Neural cell (in vitro differentiated cells): ENCODE measurements around the gene TMEFF1. TPM values are rescaled to one million over a fixed set of nuclear protein-coding genes. Genes with fewer than 3 reads are reported as not detected.

Experiments used
- H2AFZ ChIP-seq: fragments of 200-600, 300-800 bp; sonication (generic), shearing (Covaris generic); 2 replicates; pipeline ENCODE4 v1.6.0; 2014; ENCODE audit warnings: low read depth, mild to moderate bottlenecking, antibody characterized with exemption, low read length, moderate library complexity
- H3F3A ChIP-seq: fragments of 200-600 bp; shearing (Covaris generic); 2 replicates; pipeline ENCODE4 v1.6.1; 2016; ENCODE audit warnings: mild to moderate bottlenecking, moderate library complexity, mixed read lengths, antibody characterized with exemption, low read length; ENCODE audit not compliant: insufficient read depth, poor library complexity, severe bottlenecking
- H3K27ac ChIP-seq: fragments of 200-600, 300-800 bp; sonication (generic), shearing (Covaris generic); 2 replicates; pipeline ENCODE4 v1.5.1; 2014; ENCODE audit warnings: mild to moderate bottlenecking, low read length, moderate library complexity
- H3K27me3 ChIP-seq: fragments of 300-800, 200-600 bp; sonication (generic), shearing (Covaris generic); 2 replicates; pipeline ENCODE4 v1.6.0; 2014; ENCODE audit warnings: mild to moderate bottlenecking, low read depth, low read length, moderate library complexity; ENCODE audit not compliant: insufficient read depth
- H3K36me3 ChIP-seq: fragments of 300-800, 200-600 bp; sonication (generic), shearing (Covaris generic); 2 replicates; pipeline ENCODE4 v1.5.1; 2014; ENCODE audit warnings: mild to moderate bottlenecking, antibody characterized with exemption, low read length, moderate library complexity; ENCODE audit not compliant: insufficient read depth
- H3K4me2 ChIP-seq: fragments of 300-800, 200-600 bp; sonication (generic), shearing (Covaris generic); 2 replicates; pipeline ENCODE4 v1.6.0; 2014; ENCODE audit warnings: mild to moderate bottlenecking, low read length
- H3K4me3 ChIP-seq: fragments of 300-800, 200-600 bp; sonication (generic), shearing (Covaris generic); 2 replicates; pipeline ENCODE4 v1.5.1; 2014; ENCODE audit warnings: mild to moderate bottlenecking, low read length, moderate library complexity
- H3K79me2 ChIP-seq: fragments of 200-600 bp; shearing (Covaris generic); replicated peaks from 2 replicates; pipeline ENCODE4 v1.6.0; 2014; ENCODE audit warnings: mild to moderate bottlenecking, low read length, moderate library complexity; ENCODE audit not compliant: insufficient read depth
- H3K9ac ChIP-seq: fragments of 300-800, 200-600 bp; sonication (generic), shearing (Covaris generic); 2 replicates; pipeline ENCODE4 v1.6.1; 2016; ENCODE audit warnings: mild to moderate bottlenecking, low read length, mixed read lengths
- H3K9me2 ChIP-seq: fragments of 200-600 bp; shearing (Covaris generic); 2 replicates; pipeline ENCODE4 v1.6.1; 2016; ENCODE audit warnings: mild to moderate bottlenecking, low read length, mixed read lengths; ENCODE audit not compliant: insufficient read depth
- H3K9me3 ChIP-seq: fragments of 200-600, 300-800 bp; sonication (generic), shearing (Covaris generic); 2 replicates; pipeline ENCODE4 v1.6.1; 2016; ENCODE audit warnings: mild to moderate bottlenecking, mixed run types, low read length, moderate library complexity, mixed read lengths
- H4K20me1 ChIP-seq: fragments of 200-600 bp; shearing (Covaris generic); 2 replicates; pipeline ENCODE4 v1.6.1; 2016; ENCODE audit warnings: mild to moderate bottlenecking, mixed run types; ENCODE audit not compliant: insufficient read depth
- EP300 ChIP-seq: fragments of 450-650 bp; conservative IDR thresholded peaks from 2 replicates; pipeline ENCODE4 v1.6.1; 2014; ENCODE audit warnings: antibody characterized with exemption, mild to moderate bottlenecking, moderate library complexity; ENCODE audit not compliant: poor library complexity, severe bottlenecking
- EZH2 ChIP-seq: fragments of 200-600, 300-800 bp; shearing (Covaris generic), sonication (generic); IDR thresholded peaks from 2 replicates; pipeline ENCODE4 v1.6.1; 2014; ENCODE audit warnings: antibody characterized with exemption, low read length, borderline replicate concordance, mild to moderate bottlenecking; ENCODE audit not compliant: insufficient read depth, poor library complexity, severe bottlenecking
- MXI1 ChIP-seq: fragments of 450-650 bp; conservative IDR thresholded peaks from 2 replicates; pipeline ENCODE4 v1.6.1; 2014; ENCODE audit warnings: antibody characterized with exemption, mild to moderate bottlenecking; ENCODE audit not compliant: poor library complexity, severe bottlenecking
- POLR2AphosphoS5 ChIP-seq: IDR thresholded peaks from 2 replicates; pipeline ENCODE4 v1.6.1; 2012
- RAD21 ChIP-seq: fragments of 450-650 bp; conservative IDR thresholded peaks from 2 replicates; pipeline ENCODE4 v1.6.1; 2014; ENCODE audit warnings: antibody characterized with exemption, mild to moderate bottlenecking, moderate library complexity
- SMC3 ChIP-seq: fragments of 450-650 bp; conservative IDR thresholded peaks from 2 replicates; pipeline ENCODE4 v1.6.1; 2014; ENCODE audit warnings: antibody characterized with exemption, mild to moderate bottlenecking, moderate library complexity; ENCODE audit not compliant: poor library complexity
- TAF1 ChIP-seq: IDR thresholded peaks from 2 replicates; pipeline ENCODE4 v1.6.1; 2012; ENCODE audit warnings: low read depth
- polyA plus RNA-seq: library from polyadenylated mRNA; depleted of rRNA; stranded (reverse); fragments of >200 nt; gene quantifications from 2 replicates; pipeline ENCODE4 v1.2.3, GENCODE V29; 2014
- TF ChIP-seq, protein P1 (sequence below): IDR thresholded peaks from 2 replicates; pipeline ENCODE4 v1.6.1; 2012; ENCODE audit warnings: borderline replicate concordance
- TF ChIP-seq, protein P2 (sequence below): fragments of 450-650 bp; IDR thresholded peaks from 2 replicates; pipeline ENCODE4 v1.5.1; 2014; ENCODE audit warnings: antibody characterized with exemption, mild to moderate bottlenecking, moderate library complexity; ENCODE audit not compliant: poor library complexity, severe bottlenecking

The TMEFF1 gene
- polyA plus RNA-seq, 1 donor from 2014 or later = 273 TPM

GRCh38 chr9:100477241-100477640 is 4.3 kb downstream of the TMEFF1 start:
- Histone ChIP-seq H3K27me3 (no peaks in the 10 kb centered on the region), H3K9me2 (no peaks in the 10 kb centered on the region), H4K20me1 (peaks cover 4% of the 10 kb centered on the region), H3K79me2 (peaks cover 80% of the 10 kb centered on the region), H3K4me2 (no peak overlapping the region), H3K36me3 (no peaks in the 10 kb centered on the region), H3K27ac (no peak overlapping the region), H3F3A (no peaks in the 10 kb centered on the region), H2AFZ (no peak overlapping the region), H3K9me3 (no peaks in the 10 kb centered on the region), H3K4me3 (no peak overlapping the region), H3K9ac (no peak overlapping the region)
- no peak for TF ChIP-seq EZH2
- TF ChIP-seq EP300 = no peak
- no peak for TF ChIP-seq MXI1
- TF ChIP-seq RAD21 = no peak
- no peak for TF ChIP-seq TAF1
- no peak for TF ChIP-seq SMC3
- TF ChIP-seq POLR2AphosphoS5 = no peak
- TF ChIP-seq, protein P1, sequence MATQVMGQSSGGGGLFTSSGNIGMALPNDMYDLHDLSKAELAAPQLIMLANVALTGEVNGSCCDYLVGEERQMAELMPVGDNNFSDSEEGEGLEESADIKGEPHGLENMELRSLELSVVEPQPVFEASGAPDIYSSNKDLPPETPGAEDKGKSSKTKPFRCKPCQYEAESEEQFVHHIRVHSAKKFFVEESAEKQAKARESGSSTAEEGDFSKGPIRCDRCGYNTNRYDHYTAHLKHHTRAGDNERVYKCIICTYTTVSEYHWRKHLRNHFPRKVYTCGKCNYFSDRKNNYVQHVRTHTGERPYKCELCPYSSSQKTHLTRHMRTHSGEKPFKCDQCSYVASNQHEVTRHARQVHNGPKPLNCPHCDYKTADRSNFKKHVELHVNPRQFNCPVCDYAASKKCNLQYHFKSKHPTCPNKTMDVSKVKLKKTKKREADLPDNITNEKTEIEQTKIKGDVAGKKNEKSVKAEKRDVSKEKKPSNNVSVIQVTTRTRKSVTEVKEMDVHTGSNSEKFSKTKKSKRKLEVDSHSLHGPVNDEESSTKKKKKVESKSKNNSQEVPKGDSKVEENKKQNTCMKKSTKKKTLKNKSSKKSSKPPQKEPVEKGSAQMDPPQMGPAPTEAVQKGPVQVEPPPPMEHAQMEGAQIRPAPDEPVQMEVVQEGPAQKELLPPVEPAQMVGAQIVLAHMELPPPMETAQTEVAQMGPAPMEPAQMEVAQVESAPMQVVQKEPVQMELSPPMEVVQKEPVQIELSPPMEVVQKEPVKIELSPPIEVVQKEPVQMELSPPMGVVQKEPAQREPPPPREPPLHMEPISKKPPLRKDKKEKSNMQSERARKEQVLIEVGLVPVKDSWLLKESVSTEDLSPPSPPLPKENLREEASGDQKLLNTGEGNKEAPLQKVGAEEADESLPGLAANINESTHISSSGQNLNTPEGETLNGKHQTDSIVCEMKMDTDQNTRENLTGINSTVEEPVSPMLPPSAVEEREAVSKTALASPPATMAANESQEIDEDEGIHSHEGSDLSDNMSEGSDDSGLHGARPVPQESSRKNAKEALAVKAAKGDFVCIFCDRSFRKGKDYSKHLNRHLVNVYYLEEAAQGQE = no peak
- TF ChIP-seq, protein P2, sequence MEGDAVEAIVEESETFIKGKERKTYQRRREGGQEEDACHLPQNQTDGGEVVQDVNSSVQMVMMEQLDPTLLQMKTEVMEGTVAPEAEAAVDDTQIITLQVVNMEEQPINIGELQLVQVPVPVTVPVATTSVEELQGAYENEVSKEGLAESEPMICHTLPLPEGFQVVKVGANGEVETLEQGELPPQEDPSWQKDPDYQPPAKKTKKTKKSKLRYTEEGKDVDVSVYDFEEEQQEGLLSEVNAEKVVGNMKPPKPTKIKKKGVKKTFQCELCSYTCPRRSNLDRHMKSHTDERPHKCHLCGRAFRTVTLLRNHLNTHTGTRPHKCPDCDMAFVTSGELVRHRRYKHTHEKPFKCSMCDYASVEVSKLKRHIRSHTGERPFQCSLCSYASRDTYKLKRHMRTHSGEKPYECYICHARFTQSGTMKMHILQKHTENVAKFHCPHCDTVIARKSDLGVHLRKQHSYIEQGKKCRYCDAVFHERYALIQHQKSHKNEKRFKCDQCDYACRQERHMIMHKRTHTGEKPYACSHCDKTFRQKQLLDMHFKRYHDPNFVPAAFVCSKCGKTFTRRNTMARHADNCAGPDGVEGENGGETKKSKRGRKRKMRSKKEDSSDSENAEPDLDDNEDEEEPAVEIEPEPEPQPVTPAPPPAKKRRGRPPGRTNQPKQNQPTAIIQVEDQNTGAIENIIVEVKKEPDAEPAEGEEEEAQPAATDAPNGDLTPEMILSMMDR = no peak

DNA sequence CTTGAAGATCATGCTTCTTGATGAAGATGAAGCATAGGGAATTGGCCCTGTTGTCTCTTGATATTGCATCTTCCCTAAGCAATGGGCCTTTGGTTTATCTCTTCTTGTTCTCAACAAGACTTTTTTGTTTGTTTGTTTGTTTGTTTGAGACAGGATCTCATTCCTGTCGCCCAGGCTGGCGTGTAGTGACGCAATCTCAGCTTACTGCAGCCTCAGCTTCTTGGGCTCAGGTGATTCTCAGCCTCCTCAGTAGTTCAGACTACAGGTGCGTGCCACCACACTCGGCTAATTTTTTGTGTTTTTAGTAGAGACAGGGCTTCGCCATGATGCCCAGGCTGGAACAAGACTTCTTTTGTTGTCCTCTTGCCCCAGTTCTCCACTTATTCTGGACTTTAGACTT is 5.2 kb downstream of the TMEFF1 start:
- Histone ChIP-seq H3K79me2 (peaks cover 90% of the 10 kb centered on the region), H3K4me2 (no peak overlapping the region), H3K9ac (no peak overlapping the region), H4K20me1 (peaks cover 4% of the 10 kb centered on the region), H3K9me3 (no peaks in the 10 kb centered on the region), H2AFZ (no peak overlapping the region), H3K27ac (no peak overlapping the region), H3K4me3 (no peak overlapping the region), H3K9me2 (no peaks in the 10 kb centered on the region), H3K36me3 (no peaks in the 10 kb centered on the region), H3K27me3 (no peaks in the 10 kb centered on the region), H3F3A (no peaks in the 10 kb centered on the region)
- TF ChIP-seq, protein P1 = no peak
- no peak for TF ChIP-seq SMC3
- TF ChIP-seq RAD21 = no peak
- TF ChIP-seq POLR2AphosphoS5 = no peak
- TF ChIP-seq EP300 = no peak
